NCI-H510A (cell line): ENCODE results near the gene DNAJA1.
A peak's percentile ranks its signal among the peaks of the same experiment; 100 is the strongest.
"Not testable (repeated sequence)": the region's sequence is repeated elsewhere in the genome, so short reads cannot be mapped to it uniquely, and the experiment has no call there.

Source experiments
- DNase-seq: peaks from one replicate; lab custom pipeline; 2025; lab: John Stamatoyannopoulos, UW

The DNAJA1 gene

GRCh38 chr9:33024966-33025571 is at the start of gene DNAJA1:
DNAJA1 (plus strand) TSS chr9:33025273; CDS start chr9:33026485, 1,212 bp downstream.
- peak; percentile 81 for DNase-seq

GRCh38 chr9:32978051-32978450 is 47.0 kb upstream of the DNAJA1 start:
- no peak for DNase-seq

GRCh38 chr9:32986971-32987370 is 38.1 kb upstream of the DNAJA1 start:
- DNase-seq, result no peak

- no peak for DNase-seq
These were observed 35.4 kb upstream of the DNAJA1 start for GRCh38 chr9:32989660-32990059.

GRCh38 chr9:32991897-32992594 is 33.0 kb upstream of the DNAJA1 start:
- no peak for DNase-seq

GRCh38 chr9:32992595-32993238 is 32.4 kb upstream of the DNAJA1 start:
- no peak for DNase-seq

- DNase-seq, result not testable (repeated sequence)
These were observed 24.4 kb upstream of the DNAJA1 start for GRCh38 chr9:33000682-33001055.

GRCh38 chr9:33005335-33005734 is 19.7 kb upstream of the DNAJA1 start:
- not testable (repeated sequence) for DNase-seq

GRCh38 chr9:33007755-33008154 is 17.3 kb upstream of the DNAJA1 start:
- DNase-seq, result no peak

GRCh38 chr9:33011831-33012230 is 13.2 kb upstream of the DNAJA1 start:
- DNase-seq, result no peak

- no peak for DNase-seq
These were observed 12.6 kb upstream of the DNAJA1 start for GRCh38 chr9:33012328-33013069.

- DNase-seq, result no peak
These were observed 11.0 kb upstream of the DNAJA1 start for GRCh38 chr9:33013962-33014664.

- DNase-seq, result no peak
These were observed 10.4 kb upstream of the DNAJA1 start for GRCh38 chr9:33014665-33015014.

GRCh38 chr9:33017283-33018041 is 7.6 kb upstream of the DNAJA1 start:
- no peak for DNase-seq

GRCh38 chr9:33019797-33020196 is 5.3 kb upstream of the DNAJA1 start:
- no peak for DNase-seq

- no peak for DNase-seq
These were observed 2.8 kb upstream of the DNAJA1 start for GRCh38 chr9:33022303-33022702.

GRCh38 chr9:33022755-33023154 is 2.3 kb upstream of the DNAJA1 start:
- DNase-seq, result no peak

- no peak for DNase-seq
These were observed 1.4 kb upstream of the DNAJA1 start for GRCh38 chr9:33023661-33024060.

GRCh38 chr9:33024126-33024965 is 727 bp upstream of the DNAJA1 start:
- no peak for DNase-seq

GRCh38 chr9:33025572-33026342 is 684 bp downstream of the DNAJA1 start:
- DNase-seq, result peak; percentile 54
